WERI-Rb-1 (cell line): ENCODE results near the gene LAMB3.

ENCODE experiments used
- DNase-seq: peaks from one replicate; pipeline ENCODE4 v3.0.0-alpha.2; 2020
- H3K27ac ChIP-seq: fragments of 250-450 bp; sonication (Bioruptor Pico); 2 replicates; pipeline ENCODE4 v1.5.1; 2020; ENCODE audit warnings: mild to moderate bottlenecking, moderate library complexity
- H3K27me3 ChIP-seq: fragments of 250-450 bp; sonication (Bioruptor Pico); 2 replicates; pipeline ENCODE4 v1.5.1; 2021; ENCODE audit warnings: mild to moderate bottlenecking, low read depth, moderate library complexity; ENCODE audit not compliant: insufficient read depth, severe bottlenecking
- H3K36me3 ChIP-seq: fragments of 250-450 bp; sonication (Bioruptor Pico); 2 replicates; pipeline ENCODE4 v1.5.1; 2020; ENCODE audit warnings: mild to moderate bottlenecking, moderate library complexity
- H3K4me3 ChIP-seq: 2 replicates; pipeline ENCODE4 v1.5.1; 2011; ENCODE audit warnings: low read depth, mild to moderate bottlenecking, control low read depth, low read length
- H3K9me3 ChIP-seq: fragments of 250-450 bp; sonication (Bioruptor Pico); 2 replicates; pipeline ENCODE4 v1.5.1; 2021; ENCODE audit warnings: mild to moderate bottlenecking, moderate library complexity; ENCODE audit not compliant: severe bottlenecking
- CTCF ChIP-seq: IDR thresholded peaks from 2 replicates; pipeline ENCODE4 v1.5.1; 2011; ENCODE audit warnings: low read depth, mild to moderate bottlenecking, control low read depth, inconsistent platforms, low read length

LAMB3 gene

DNA sequence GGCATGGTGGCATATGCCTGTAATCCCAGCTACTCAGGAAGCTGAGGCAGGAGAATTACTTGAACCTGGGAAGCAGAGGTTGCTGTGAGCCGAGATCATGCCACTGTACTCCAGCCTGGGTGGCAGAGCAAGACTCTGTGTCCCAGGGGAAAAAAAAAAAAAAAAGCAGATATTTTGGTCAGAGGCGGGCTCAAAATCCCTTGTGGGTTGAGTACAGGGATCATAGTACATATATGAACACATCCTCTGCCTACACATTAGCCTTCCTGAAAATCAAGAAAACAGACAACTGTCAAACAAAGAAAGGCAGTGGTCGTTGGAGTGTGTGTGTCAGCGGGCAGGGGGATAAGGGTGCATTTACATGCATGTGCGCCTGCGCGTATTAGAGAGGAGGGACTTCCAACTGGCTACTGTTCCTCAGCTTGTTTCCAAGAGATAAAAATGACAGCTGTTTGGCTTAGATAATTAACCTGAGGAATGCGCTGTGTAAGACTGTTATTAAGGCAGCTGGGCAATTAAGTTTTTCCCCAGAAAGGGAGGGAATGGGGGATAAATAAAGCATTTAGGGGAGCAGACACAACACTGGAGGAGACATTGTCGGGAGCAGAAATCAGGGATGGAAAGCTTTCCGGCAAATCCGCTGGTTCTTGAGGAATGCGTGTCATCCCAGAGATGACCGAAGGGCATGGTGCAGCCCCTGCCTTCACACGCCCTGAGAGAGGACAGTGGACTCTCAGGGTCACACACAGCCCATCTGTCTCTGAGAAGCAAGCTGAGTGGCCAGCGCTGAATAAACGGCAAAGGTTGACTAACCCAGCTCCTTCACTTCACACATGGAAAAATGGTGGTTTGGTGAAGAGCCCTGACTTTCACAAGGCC, 6.4 kb downstream of the LAMB3 start:
- no peak overlapping the region for H3K4me3 ChIP-seq
- H3K27me3 ChIP-seq, result peaks cover 45% of the 10 kb centered on the region
- H3K27ac ChIP-seq, result no peak overlapping the region
- no peaks in the 10 kb centered on the region for H3K36me3 ChIP-seq
- no peak for TF ChIP-seq CTCF
- no peaks in the 10 kb centered on the region for H3K9me3 ChIP-seq
- no peak for DNase-seq

- Histone ChIP-seq H3K36me3 (no peaks in the 10 kb centered on the region), H3K27ac (no peak overlapping the region), H3K9me3 (no peaks in the 10 kb centered on the region), H3K4me3 (no peak overlapping the region), H3K27me3 (peaks cover 38% of the 10 kb centered on the region)
- no peak for TF ChIP-seq CTCF
- DNase-seq, result no peak
Measured at GRCh38 chr1:209643285-209644020, 8.8 kb downstream of the LAMB3 start.

GRCh38 chr1:209642816-209643215, 9.4 kb downstream of the LAMB3 start:
- no peaks in the 10 kb centered on the region for H3K36me3 ChIP-seq
- DNase-seq, result no peak
- no peak for TF ChIP-seq CTCF
- peaks cover 41% of the 10 kb centered on the region for H3K27me3 ChIP-seq
- H3K27ac ChIP-seq, result no peak overlapping the region
- no peaks in the 10 kb centered on the region for H3K9me3 ChIP-seq
- no peak overlapping the region for H3K4me3 ChIP-seq

GRCh38 chr1:209641832-209642172, 10.4 kb downstream of the LAMB3 start:
- Histone ChIP-seq H3K27ac (no peak overlapping the region), H3K27me3 (peaks cover 41% of the 10 kb centered on the region), H3K9me3 (no peaks in the 10 kb centered on the region), H3K4me3 (no peak overlapping the region), H3K36me3 (no peaks in the 10 kb centered on the region)
- no peak for DNase-seq
- TF ChIP-seq CTCF, result no peak

- Histone ChIP-seq H3K36me3 (no peaks in the 10 kb centered on the region), H3K27me3 (peaks cover 64% of the 10 kb centered on the region), H3K4me3 (no peak overlapping the region), H3K27ac (no peak overlapping the region), H3K9me3 (no peaks in the 10 kb centered on the region)
- no peak for TF ChIP-seq CTCF
- DNase-seq, result no peak
Measured at GRCh38 chr1:209635850-209636249, 16.4 kb downstream of the LAMB3 start.
